ENCODE results near the gene RAD51.

- TF ChIP-seq CTCF (IDR thresholded peaks at IDR 0.05) (no peak), EP300 (IDR thresholded peaks at IDR 0.05) (no peak)
Observed at GRCh38 chr15:40759961-40760360, 65.0 kb downstream of the RAD51 start.

Data from ovary (tissue), 3 donors.